SK-N-SH (cell line): Measurements from ENCODE around the gene TNPO2. TPM values are rescaled to one million over a fixed set of nuclear protein-coding genes. Genes with fewer than 3 reads are reported as not detected.

Source experiments
- CTCF ChIA-PET: fragments of 300-600, 350-600 bp; formaldehyde crosslinking; extraction: SDS; loops from one replicate; lab custom pipeline; 2021; lab: Yijun Ruan, JAX
- POLR2A ChIA-PET: fragments of 350-600 bp; sonication (Branson Sonifier 250); formaldehyde crosslinking; extraction: SDS; loops from one replicate; lab custom pipeline; 2020; ENCODE audit warnings: antibody characterized with exemption, inconsistent platforms; lab: Yijun Ruan, JAX
- DNase-seq: peaks from one replicate; pipeline ENCODE4 v3.0.0; 2012
- H2AFZ ChIP-seq: fragments of 200-600 bp; sonication (generic); 2 replicates; pipeline ENCODE4 v1.8.1; 2016; ENCODE audit warnings: antibody characterized with exemption, mild to moderate bottlenecking, low read depth
- H3F3A ChIP-seq: fragments of 200-600 bp; sonication (generic); replicated peaks from 2 replicates; pipeline ENCODE3; 2016; ENCODE audit warnings: antibody characterized with exemption, mild to moderate bottlenecking; ENCODE audit not compliant: insufficient read depth
- H3K27ac ChIP-seq, 2 experiments: fragments of 200-500 bp in 1 of 2; fragments of 200-600 bp in 1 of 2; sonication (Bioruptor generic) in 1 of 2; sonication (generic), shearing (Covaris generic) in 1 of 2; 2 replicates each; pipeline versions ENCODE4 v1.5.1 to v1.6.1; 2014 to 2016; ENCODE audit warnings: low read depth in 2 of 2, inconsistent platforms in 1 of 2, low read length in 1 of 2, mild to moderate bottlenecking in 1 of 2, mixed read lengths in 1 of 2
- H3K27me3 ChIP-seq: fragments of 200-600 bp; sonication (generic), shearing (Covaris generic); 2 replicates; pipeline ENCODE4 v1.6.1; 2016; ENCODE audit warnings: mixed run types; ENCODE audit not compliant: insufficient read depth
- H3K36me3 ChIP-seq, 2 experiments: fragments of 200-500 bp in 1 of 2; fragments of 200-600 bp in 1 of 2; sonication (Bioruptor generic) in 1 of 2; sonication (generic) in 1 of 2; replicated peaks in 1 of 2; 2 replicates each; pipeline versions ENCODE3 to v1.5.1; 2014 to 2016; ENCODE audit warnings: low read length in 1 of 2, mild to moderate bottlenecking in 1 of 2; ENCODE audit not compliant: insufficient read depth in 2 of 2, control insufficient read depth in 1 of 2
- H3K4me1 ChIP-seq, 2 experiments: fragments of 200-500 bp in 1 of 2; fragments of 200-600 bp in 1 of 2; sonication (Bioruptor generic) in 1 of 2; sonication (generic), shearing (Covaris generic) in 1 of 2; 2 replicates each; pipeline versions ENCODE4 v1.5.1 to v1.6.1; 2014 to 2016; ENCODE audit warnings: low read depth in 1 of 2, low read length in 1 of 2, mixed run types in 1 of 2; ENCODE audit not compliant: insufficient read depth in 2 of 2, control insufficient read depth in 1 of 2
- H3K4me2 ChIP-seq: fragments of 200-600 bp; sonication (generic), shearing (Covaris generic); 2 replicates; pipeline ENCODE4 v1.6.1; 2017; ENCODE audit warnings: mixed run types
- H3K4me3 ChIP-seq, 2 experiments: fragments of 200-500 bp in 1 of 2; fragments of 200-600 bp in 1 of 2; sonication (Bioruptor generic) in 1 of 2; sonication (generic), shearing (Covaris generic) in 1 of 2; 2 replicates each; pipeline versions ENCODE4 v1.5.1 to v1.8.1; 2014 to 2016; ENCODE audit warnings: low read depth in 2 of 2, inconsistent platforms in 1 of 2, low read length in 1 of 2, mild to moderate bottlenecking in 1 of 2, mixed read lengths in 1 of 2, moderate library complexity in 1 of 2
- H3K79me2 ChIP-seq: fragments of 200-600 bp; sonication (generic); 2 replicates; pipeline ENCODE4 v1.8.1; 2017; ENCODE audit warnings: mild to moderate bottlenecking; ENCODE audit not compliant: insufficient read depth
- H3K9ac ChIP-seq: fragments of 200-600 bp; sonication (generic); 2 replicates; pipeline ENCODE4 v1.6.1; 2017; ENCODE audit warnings: mixed run types
- H3K9me2 ChIP-seq: fragments of 200-600 bp; sonication (generic); 2 replicates; pipeline ENCODE4 v1.6.1; 2017; ENCODE audit warnings: mixed run types
- H3K9me3 ChIP-seq: fragments of 200-600 bp; sonication (generic); 2 replicates; pipeline ENCODE4 v1.6.1; 2017; ENCODE audit warnings: mixed run types, mild to moderate bottlenecking, moderate library complexity
- H4K20me1 ChIP-seq: fragments of 200-600 bp; sonication (generic); 2 replicates; pipeline ENCODE4 v1.6.1; 2017; ENCODE audit warnings: mild to moderate bottlenecking, mixed run types; ENCODE audit not compliant: insufficient read depth
- ELF1 ChIP-seq: IDR thresholded peaks from 2 replicates; pipeline ENCODE4 v1.4.0; 2012
- EP300 ChIP-seq, 2 experiments: IDR thresholded peaks; 2 replicates each; pipeline versions ENCODE4 v1.4.0 to v1.6.1; 2012; ENCODE audit warnings: borderline replicate concordance in 1 of 2, low read depth in 1 of 2, low read length in 1 of 2
- EZH2phosphoT487 ChIP-seq: fragments of 200-600 bp; sonication (generic); IDR thresholded peaks from 2 replicates; pipeline ENCODE4 v1.6.1; 2017; ENCODE audit warnings: low read depth, mixed run types, mild to moderate bottlenecking, antibody characterized with exemption, moderate library complexity, borderline replicate concordance
- FOXM1 ChIP-seq: IDR thresholded peaks from 2 replicates; pipeline ENCODE4 v1.4.0; 2012; ENCODE audit warnings: low read depth, mild to moderate bottlenecking
- MEF2A ChIP-seq: IDR thresholded peaks from 2 replicates; pipeline ENCODE4 v1.4.0; 2012; ENCODE audit warnings: low read depth, borderline replicate concordance
- NRF1 ChIP-seq: IDR thresholded peaks from 2 replicates; pipeline ENCODE4 v1.6.1; 2012; ENCODE audit warnings: low read depth, mild to moderate bottlenecking, low read length
- POLR2AphosphoS5 ChIP-seq: IDR thresholded peaks from 2 replicates; pipeline ENCODE4 v1.6.1; 2012; ENCODE audit warnings: low read depth, low read length
- RAD21 ChIP-seq: IDR thresholded peaks from 2 replicates; pipeline ENCODE4 v1.6.1; 2012; ENCODE audit warnings: mild to moderate bottlenecking, low read length
- TAF1 ChIP-seq: IDR thresholded peaks from 2 replicates; pipeline ENCODE4 v1.6.1; 2012; ENCODE audit warnings: low read depth, mild to moderate bottlenecking, low read length, moderate library complexity, borderline replicate concordance
- TCF12 ChIP-seq: IDR thresholded peaks from 2 replicates; pipeline ENCODE4 v1.4.0; 2012
- WGBS: methylation state at CpG from one replicate; pipeline ENCODE4 v1.1.6; 2017; ENCODE audit warnings: low lambda C conversion rate; 5-methylcytosine and 5-hydroxymethylcytosine counted together
- polyA plus RNA-seq, 3 experiments: library from polyadenylated mRNA; depleted of rRNA; stranded (reverse); fragments of >200 nt; gene quantifications; 2 replicates each; pipeline ENCODE4 v1.2.3, GENCODE V29; 2012
- TF ChIP-seq, protein P1 (sequence below): IDR thresholded peaks from 2 replicates; pipeline ENCODE4 v1.4.0; 2012; ENCODE audit warnings: low read depth
- TF ChIP-seq, protein P2 (sequence below): fragments of 200-600 bp; sonication (generic); IDR thresholded peaks from 2 replicates; pipeline ENCODE4 v1.6.1; 2017; ENCODE audit warnings: antibody characterized with exemption, mild to moderate bottlenecking, moderate library complexity
- TF ChIP-seq, protein P3 (sequence below): IDR thresholded peaks from 2 replicates; pipeline ENCODE4 v1.6.1; 2012; ENCODE audit warnings: mild to moderate bottlenecking, low read depth, low read length, moderate library complexity
- TF ChIP-seq, protein P4 (sequence below): fragments of 150-350 bp; IDR thresholded peaks from 2 replicates; pipeline ENCODE4 v1.6.1; 2017; ENCODE audit warnings: antibody characterized with exemption, low read length, low read depth, borderline replicate concordance

The TNPO2 gene
- polyA plus RNA-seq, 1 of the 3 experiments (the other 2 are of a cell fraction) = 82.4 TPM

DNA sequence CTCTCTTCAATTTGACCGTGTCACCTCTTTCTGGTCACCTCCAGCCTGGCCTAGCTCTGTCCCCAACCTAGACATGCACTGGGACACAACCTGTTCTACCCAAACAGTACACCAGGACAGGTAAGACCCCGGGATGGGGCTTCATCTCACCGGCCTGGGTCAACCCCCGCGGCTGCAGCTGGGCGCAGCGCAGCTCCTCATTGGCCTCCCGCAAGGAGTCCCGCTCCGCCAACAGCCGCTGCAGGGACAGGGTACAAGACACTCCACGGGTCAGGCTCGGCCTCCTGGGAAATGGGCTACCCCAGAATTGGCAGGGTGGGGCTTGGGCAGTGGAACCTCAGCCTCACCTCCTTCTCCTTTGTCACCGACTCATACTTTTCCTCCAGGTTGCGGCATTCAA, 43.9 kb upstream of the TNPO2 start:
- H3K9me3 ChIP-seq = no peaks in the 10 kb centered on the region
- H3K36me3 ChIP-seq = peaks cover 4 to 7% of the 10 kb centered on the region in 2 experiments
- ChIA-PET POLR2A (no interaction called here), CTCF (interaction anchor here (0.6 to 17.5 kb wide), 7 partner anchors 8 to 50 kb away, joined by 3 to 321 read pairs (median 16); partner anchors contain the start of genes BEST2, GET3, JUNB and PRDX2)
- no peak overlapping the region for H3K4me3 ChIP-seq
- no peak overlapping the region for H3K9ac ChIP-seq
- WGBS = 94% methylated on average over 13 of the region's 15 CpGs
- H3K27me3 ChIP-seq = no peaks in the 10 kb centered on the region
- peaks cover 0 to 17% of the 10 kb centered on the region in 2 experiments; a peak in 1 of 4 replicates for H3K4me1 ChIP-seq
- DNase-seq = no peak
- H2AFZ ChIP-seq = no peak overlapping the region
- H3K27ac ChIP-seq = no peak overlapping the region
- H4K20me1 ChIP-seq = no peaks in the 10 kb centered on the region
- no peaks in the 10 kb centered on the region for H3K79me2 ChIP-seq
- H3K9me2 ChIP-seq = no peaks in the 10 kb centered on the region
- no peak for TF ChIP-seq RAD21
- TF ChIP-seq, protein P1, sequence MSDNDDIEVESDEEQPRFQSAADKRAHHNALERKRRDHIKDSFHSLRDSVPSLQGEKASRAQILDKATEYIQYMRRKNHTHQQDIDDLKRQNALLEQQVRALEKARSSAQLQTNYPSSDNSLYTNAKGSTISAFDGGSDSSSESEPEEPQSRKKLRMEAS = no peak
- no peak overlapping the region for H3K4me2 ChIP-seq
- H3F3A ChIP-seq = no peaks in the 10 kb centered on the region

- H3K4me1 ChIP-seq = peaks cover 0 to 12% of the 10 kb centered on the region in 2 experiments; a peak in 1 of 4 replicates
- CTCF ChIA-PET = interaction anchor here (0.6 to 17.5 kb wide), 8 partner anchors 8 to 80 kb away, joined by 3 to 321 read pairs (median 10); partner anchors contain the start of genes BEST2, GET3, JUNB and PRDX2
- DNase-seq = no peak
- H3K9me2 ChIP-seq = no peaks in the 10 kb centered on the region
- H3K27me3 ChIP-seq = no peaks in the 10 kb centered on the region
- peaks cover 4 to 11% of the 10 kb centered on the region in 2 experiments for H3K36me3 ChIP-seq
- no peak overlapping the region for H3K4me2 ChIP-seq
- TF ChIP-seq EZH2phosphoT487 (no peak), NRF1 (no peak), TAF1 (no peak), POLR2AphosphoS5 (no peak), EP300 (IDR thresholded peaks at IDR 0.05; ENCODE audit: borderline replicate concordance in 1 of 2, low read depth in 1 of 2, low read length in 1 of 2) (no peak), ELF1 (no peak), FOXM1 (no peak), TCF12 (no peak), MEF2A (no peak)
- TF ChIP-seq, protein P2, sequence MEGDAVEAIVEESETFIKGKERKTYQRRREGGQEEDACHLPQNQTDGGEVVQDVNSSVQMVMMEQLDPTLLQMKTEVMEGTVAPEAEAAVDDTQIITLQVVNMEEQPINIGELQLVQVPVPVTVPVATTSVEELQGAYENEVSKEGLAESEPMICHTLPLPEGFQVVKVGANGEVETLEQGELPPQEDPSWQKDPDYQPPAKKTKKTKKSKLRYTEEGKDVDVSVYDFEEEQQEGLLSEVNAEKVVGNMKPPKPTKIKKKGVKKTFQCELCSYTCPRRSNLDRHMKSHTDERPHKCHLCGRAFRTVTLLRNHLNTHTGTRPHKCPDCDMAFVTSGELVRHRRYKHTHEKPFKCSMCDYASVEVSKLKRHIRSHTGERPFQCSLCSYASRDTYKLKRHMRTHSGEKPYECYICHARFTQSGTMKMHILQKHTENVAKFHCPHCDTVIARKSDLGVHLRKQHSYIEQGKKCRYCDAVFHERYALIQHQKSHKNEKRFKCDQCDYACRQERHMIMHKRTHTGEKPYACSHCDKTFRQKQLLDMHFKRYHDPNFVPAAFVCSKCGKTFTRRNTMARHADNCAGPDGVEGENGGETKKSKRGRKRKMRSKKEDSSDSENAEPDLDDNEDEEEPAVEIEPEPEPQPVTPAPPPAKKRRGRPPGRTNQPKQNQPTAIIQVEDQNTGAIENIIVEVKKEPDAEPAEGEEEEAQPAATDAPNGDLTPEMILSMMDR = no peak
- TF ChIP-seq, protein P3, sequence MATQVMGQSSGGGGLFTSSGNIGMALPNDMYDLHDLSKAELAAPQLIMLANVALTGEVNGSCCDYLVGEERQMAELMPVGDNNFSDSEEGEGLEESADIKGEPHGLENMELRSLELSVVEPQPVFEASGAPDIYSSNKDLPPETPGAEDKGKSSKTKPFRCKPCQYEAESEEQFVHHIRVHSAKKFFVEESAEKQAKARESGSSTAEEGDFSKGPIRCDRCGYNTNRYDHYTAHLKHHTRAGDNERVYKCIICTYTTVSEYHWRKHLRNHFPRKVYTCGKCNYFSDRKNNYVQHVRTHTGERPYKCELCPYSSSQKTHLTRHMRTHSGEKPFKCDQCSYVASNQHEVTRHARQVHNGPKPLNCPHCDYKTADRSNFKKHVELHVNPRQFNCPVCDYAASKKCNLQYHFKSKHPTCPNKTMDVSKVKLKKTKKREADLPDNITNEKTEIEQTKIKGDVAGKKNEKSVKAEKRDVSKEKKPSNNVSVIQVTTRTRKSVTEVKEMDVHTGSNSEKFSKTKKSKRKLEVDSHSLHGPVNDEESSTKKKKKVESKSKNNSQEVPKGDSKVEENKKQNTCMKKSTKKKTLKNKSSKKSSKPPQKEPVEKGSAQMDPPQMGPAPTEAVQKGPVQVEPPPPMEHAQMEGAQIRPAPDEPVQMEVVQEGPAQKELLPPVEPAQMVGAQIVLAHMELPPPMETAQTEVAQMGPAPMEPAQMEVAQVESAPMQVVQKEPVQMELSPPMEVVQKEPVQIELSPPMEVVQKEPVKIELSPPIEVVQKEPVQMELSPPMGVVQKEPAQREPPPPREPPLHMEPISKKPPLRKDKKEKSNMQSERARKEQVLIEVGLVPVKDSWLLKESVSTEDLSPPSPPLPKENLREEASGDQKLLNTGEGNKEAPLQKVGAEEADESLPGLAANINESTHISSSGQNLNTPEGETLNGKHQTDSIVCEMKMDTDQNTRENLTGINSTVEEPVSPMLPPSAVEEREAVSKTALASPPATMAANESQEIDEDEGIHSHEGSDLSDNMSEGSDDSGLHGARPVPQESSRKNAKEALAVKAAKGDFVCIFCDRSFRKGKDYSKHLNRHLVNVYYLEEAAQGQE = no peak
- TF ChIP-seq, protein P4, sequence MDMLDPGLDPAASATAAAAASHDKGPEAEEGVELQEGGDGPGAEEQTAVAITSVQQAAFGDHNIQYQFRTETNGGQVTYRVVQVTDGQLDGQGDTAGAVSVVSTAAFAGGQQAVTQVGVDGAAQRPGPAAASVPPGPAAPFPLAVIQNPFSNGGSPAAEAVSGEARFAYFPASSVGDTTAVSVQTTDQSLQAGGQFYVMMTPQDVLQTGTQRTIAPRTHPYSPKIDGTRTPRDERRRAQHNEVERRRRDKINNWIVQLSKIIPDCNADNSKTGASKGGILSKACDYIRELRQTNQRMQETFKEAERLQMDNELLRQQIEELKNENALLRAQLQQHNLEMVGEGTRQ = no peak
- TF ChIP-seq, all 33 proteins: peak for 0
- 93% methylated on average over 11 of the region's 11 CpGs for WGBS
- no peak overlapping the region for H3K4me3 ChIP-seq
- no peaks in the 10 kb centered on the region for H3K79me2 ChIP-seq
- H3F3A ChIP-seq = no peaks in the 10 kb centered on the region
- no peaks in the 10 kb centered on the region for H4K20me1 ChIP-seq
- H3K9me3 ChIP-seq = no peaks in the 10 kb centered on the region
- H3K27ac ChIP-seq = no peak overlapping the region
- H3K9ac ChIP-seq = no peak overlapping the region
- H2AFZ ChIP-seq = no peak overlapping the region
- POLR2A ChIA-PET = interaction anchor here (0.6 kb wide), 1 partner anchor 48 kb away, joined by 3 read pairs; no protein-coding TSS in a partner anchor
Observed at GRCh38 chr19:12767150-12767549, 43.4 kb upstream of the TNPO2 start.
